Kidney epithelial cell (primary cell): ENCODE data around the gene FLT3. TPM values are rescaled to one million over a fixed set of nuclear protein-coding genes. Genes with fewer than 3 reads are reported as not detected.

ENCODE experiments used
- DNase-seq: peaks from one replicate; pipeline ENCODE4 v3.0.0-alpha.2; 2010; ENCODE audit warnings: low read depth
- H3K27me3 ChIP-seq: 2 replicates; pipeline ENCODE4 v1.6.0; 2011; ENCODE audit warnings: low read length; ENCODE audit not compliant: control insufficient read depth, insufficient read depth
- H3K36me3 ChIP-seq: 2 replicates; pipeline ENCODE4 v1.5.1; 2011; ENCODE audit warnings: low read length; ENCODE audit not compliant: control insufficient read depth, insufficient read depth
- H3K4me3 ChIP-seq: 2 replicates; pipeline ENCODE4 v1.5.1; 2011; ENCODE audit warnings: low read depth, mild to moderate bottlenecking, control low read depth, low read length
- total RNA-seq: library from RNA; depleted of rRNA; stranded (reverse); fragments of >200 nt; gene quantifications from 2 replicates; pipeline ENCODE4 v1.2.3, GENCODE V29; 2015
- TF ChIP-seq, protein P1 (sequence below): IDR thresholded peaks from 2 replicates; pipeline ENCODE4 v1.5.1; 2011; ENCODE audit warnings: mild to moderate bottlenecking, moderate library complexity, low read length, control low read depth, inconsistent platforms; ENCODE audit not compliant: insufficient read depth, poor library complexity, severe bottlenecking

FLT3 gene
- total RNA-seq, 1 donor from 2014 or later = 0.88 TPM

- Histone ChIP-seq H3K27me3 (no peaks in the 10 kb centered on the region), H3K36me3 (no peaks in the 10 kb centered on the region), H3K4me3 (no peak overlapping the region)
- DNase-seq = no peak
- TF ChIP-seq, protein P1, sequence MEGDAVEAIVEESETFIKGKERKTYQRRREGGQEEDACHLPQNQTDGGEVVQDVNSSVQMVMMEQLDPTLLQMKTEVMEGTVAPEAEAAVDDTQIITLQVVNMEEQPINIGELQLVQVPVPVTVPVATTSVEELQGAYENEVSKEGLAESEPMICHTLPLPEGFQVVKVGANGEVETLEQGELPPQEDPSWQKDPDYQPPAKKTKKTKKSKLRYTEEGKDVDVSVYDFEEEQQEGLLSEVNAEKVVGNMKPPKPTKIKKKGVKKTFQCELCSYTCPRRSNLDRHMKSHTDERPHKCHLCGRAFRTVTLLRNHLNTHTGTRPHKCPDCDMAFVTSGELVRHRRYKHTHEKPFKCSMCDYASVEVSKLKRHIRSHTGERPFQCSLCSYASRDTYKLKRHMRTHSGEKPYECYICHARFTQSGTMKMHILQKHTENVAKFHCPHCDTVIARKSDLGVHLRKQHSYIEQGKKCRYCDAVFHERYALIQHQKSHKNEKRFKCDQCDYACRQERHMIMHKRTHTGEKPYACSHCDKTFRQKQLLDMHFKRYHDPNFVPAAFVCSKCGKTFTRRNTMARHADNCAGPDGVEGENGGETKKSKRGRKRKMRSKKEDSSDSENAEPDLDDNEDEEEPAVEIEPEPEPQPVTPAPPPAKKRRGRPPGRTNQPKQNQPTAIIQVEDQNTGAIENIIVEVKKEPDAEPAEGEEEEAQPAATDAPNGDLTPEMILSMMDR = no peak
Observed at GRCh38 chr13:28049880-28050875, 50.2 kb downstream of the FLT3 start.

- no peak for DNase-seq
- H3K4me3 ChIP-seq = no peak overlapping the region
- no peaks in the 10 kb centered on the region for H3K27me3 ChIP-seq
- TF ChIP-seq, protein P1 = no peak
- H3K36me3 ChIP-seq = no peaks in the 10 kb centered on the region
Observed at GRCh38 chr13:28049215-28049614, 51.2 kb downstream of the FLT3 start.

GRCh38 chr13:28048768-28049167 is 51.6 kb downstream of the FLT3 start:
- TF ChIP-seq, protein P1 = no peak
- DNase-seq = no peak
- H3K36me3 ChIP-seq = no peaks in the 10 kb centered on the region
- H3K27me3 ChIP-seq = no peaks in the 10 kb centered on the region
- no peak overlapping the region for H3K4me3 ChIP-seq

DNA sequence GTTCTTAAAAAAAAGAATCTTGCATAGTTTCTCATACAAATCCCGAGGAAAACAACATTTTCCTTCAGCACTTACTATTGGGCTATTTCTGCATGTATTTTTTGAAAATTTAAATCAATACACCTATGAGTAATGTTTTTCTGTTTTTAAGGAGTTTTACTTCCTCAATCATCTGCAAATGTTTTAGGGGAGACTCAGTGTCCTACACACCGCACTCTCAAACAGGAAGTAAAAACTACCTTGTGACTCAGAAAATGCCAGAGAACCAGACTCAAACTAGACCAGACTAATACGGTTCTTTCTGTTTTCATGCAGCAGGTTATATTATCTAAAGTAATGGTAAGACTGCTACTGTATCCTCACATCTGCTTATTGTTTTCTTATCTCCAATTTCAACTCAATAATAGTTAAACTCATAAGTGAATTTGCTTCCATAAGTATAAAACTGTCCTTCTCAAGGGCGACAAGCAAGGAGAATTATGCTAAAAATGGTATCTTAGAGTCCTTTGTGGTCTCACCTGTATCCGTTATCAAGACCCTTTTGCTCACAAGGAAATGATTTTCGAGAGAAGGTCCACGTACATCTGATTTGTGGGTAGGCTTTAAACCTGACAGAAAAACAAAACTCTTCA is 52.5 kb downstream of the FLT3 start:
- no peak overlapping the region for H3K4me3 ChIP-seq
- TF ChIP-seq, protein P1 = no peak
- H3K36me3 ChIP-seq = no peaks in the 10 kb centered on the region
- DNase-seq = peak; percentile 44
- no peaks in the 10 kb centered on the region for H3K27me3 ChIP-seq

- DNase-seq = no peak
- TF ChIP-seq, protein P1 = no peak
- Histone ChIP-seq H3K27me3 (no peaks in the 10 kb centered on the region), H3K36me3 (no peaks in the 10 kb centered on the region), H3K4me3 (no peak overlapping the region)
Observed at GRCh38 chr13:28046981-28047380, 53.4 kb downstream of the FLT3 start.
